GM12878 (cell line): ENCODE data around the gene GAS2. TPM values are rescaled to one million over a fixed set of nuclear protein-coding genes. Genes with fewer than 3 reads are reported as not detected.

ENCODE experiments used
- ATAC-seq: fragments of 200-7000 bp; cut with Tn5 transposase; 3 replicates; pipeline ENCODE4 v1.9.1; 2020; ENCODE audit warnings: mild to moderate bottlenecking, moderate library complexity
- BruUV-seq: library from RNA; stranded (reverse); fragments of 400-500 nt; replicated peaks from 2 replicates; lab custom pipeline; 2021; lab: Mats Ljungman, UMichigan
- CTCF ChIA-PET: fragments of 300-600 bp; sonication (Branson Sonifier 250); formaldehyde crosslinking; extraction: SDS; loops from one replicate; lab custom pipeline; 2021; ENCODE audit warnings: inconsistent platforms; lab: Yijun Ruan, JAX
- POLR2A ChIA-PET: fragments of 350-600 bp; formaldehyde crosslinking; extraction: SDS; loops from one replicate; lab custom pipeline; 2021; ENCODE audit warnings: inconsistent platforms; lab: Charles Lee
- RAD21 ChIA-PET: fragments of 300-600 bp; sonication (Branson Sonifier 250); formaldehyde crosslinking; loops from one replicate; lab custom pipeline; 2023; ENCODE audit warnings: antibody characterized with exemption; ENCODE audit not compliant: unreplicated experiment; lab: Charles Lee
- SMC1A ChIA-PET: fragments of 300-600 bp; sonication (Branson Sonifier 250); formaldehyde crosslinking; loops from one replicate; lab custom pipeline; 2023; ENCODE audit not compliant: unreplicated experiment, uncharacterized antibody; lab: Charles Lee
- DNase-seq: peaks from one replicate; pipeline ENCODE4 v3.0.0-alpha.2; 2011; ENCODE audit warnings: low read depth, low spot score
- FAIRE-seq: peaks from 3 replicates; lab custom pipeline; 2011; peaks lifted over from hg19 to GRCh38; lab: Jason Lieb, UNC
- H2AFZ ChIP-seq: 2 replicates; pipeline ENCODE4 v1.6.0; 2011; ENCODE audit warnings: low read depth, low read length, control low read depth; ENCODE audit not compliant: control insufficient read depth
- H3K27ac ChIP-seq: 2 replicates; pipeline ENCODE4 v1.5.1; 2011; ENCODE audit warnings: control low read depth; ENCODE audit not compliant: control insufficient read depth, insufficient read depth
- H3K27me3 ChIP-seq, 2 experiments: replicated peaks in 1 of 2; 2 replicates each; pipeline versions ENCODE4 v1.6.0 to v1.6.1; 2011; ENCODE audit warnings: low read length in 1 of 2; ENCODE audit not compliant: control insufficient read depth in 2 of 2, insufficient read depth in 2 of 2
- H3K36me3 ChIP-seq, 2 experiments: 2 replicates each; pipeline ENCODE4 v1.5.1; 2011; ENCODE audit warnings: low read length in 1 of 2; ENCODE audit not compliant: control insufficient read depth in 2 of 2, insufficient read depth in 2 of 2
- H3K4me1 ChIP-seq: 2 replicates; pipeline ENCODE4 v1.6.1; 2011; ENCODE audit warnings: mild to moderate bottlenecking, low read length, moderate library complexity, mixed read lengths; ENCODE audit not compliant: control insufficient read depth, insufficient read depth
- H3K4me2 ChIP-seq: 2 replicates; pipeline ENCODE4 v1.6.0; 2011; ENCODE audit warnings: control low read depth; ENCODE audit not compliant: control insufficient read depth, insufficient read depth
- H3K4me3 ChIP-seq: fragments of 200-600 bp; sonication (generic); 2 replicates; pipeline ENCODE4 v1.5.1; 2016
- H3K79me2 ChIP-seq: 2 replicates; pipeline ENCODE4 v1.6.0; 2011; ENCODE audit warnings: low read length; ENCODE audit not compliant: control insufficient read depth, insufficient read depth
- H3K9ac ChIP-seq: 2 replicates; pipeline ENCODE4 v1.8.0; 2011; ENCODE audit warnings: low read length, control low read depth, mixed read lengths; ENCODE audit not compliant: control insufficient read depth, insufficient read depth
- H3K9me3 ChIP-seq: replicated peaks from 3 replicates; pipeline ENCODE4 v1.5.1; 2011; ENCODE audit warnings: mild to moderate bottlenecking, low read length; ENCODE audit not compliant: control insufficient read depth, insufficient read depth
- H4K20me1 ChIP-seq: 2 replicates; pipeline ENCODE4 v1.6.0; 2011; ENCODE audit not compliant: control insufficient read depth, insufficient read depth
- BMI1 ChIP-seq: fragments of 450-650 bp; IDR thresholded peaks from 2 replicates; pipeline ENCODE4 v1.6.1; 2016; ENCODE audit warnings: mild to moderate bottlenecking, moderate library complexity, borderline replicate concordance
- FOS ChIP-seq: IDR thresholded peaks from 3 replicates; pipeline ENCODE4 v1.6.1; 2011; ENCODE audit warnings: borderline replicate concordance; ENCODE audit not compliant: insufficient read length; ENCODE audit errors: extremely low read depth
- HDGF ChIP-seq: fragments of 450-650 bp; IDR thresholded peaks from 2 replicates; pipeline ENCODE4 v1.6.1; 2016; ENCODE audit warnings: antibody characterized with exemption
- IKZF2 ChIP-seq, 2 experiments: fragments of 450-650 bp; IDR thresholded peaks; 2 replicates each; pipeline ENCODE4 v1.6.1; 2017; ENCODE audit warnings: mild to moderate bottlenecking in 2 of 2, moderate library complexity in 2 of 2
- RBBP5 ChIP-seq: fragments of 200-600 bp; sonication (generic); conservative IDR thresholded peaks from 2 replicates; pipeline ENCODE4 v1.6.1; 2016
- RELB ChIP-seq: fragments of 450-650 bp; IDR thresholded peaks from 2 replicates; pipeline ENCODE4 v1.6.1; 2017; ENCODE audit warnings: low read depth, mild to moderate bottlenecking, moderate library complexity
- SKIL ChIP-seq: fragments of 450-650 bp; IDR thresholded peaks from 2 replicates; pipeline ENCODE4 v1.6.1; 2017; ENCODE audit warnings: mild to moderate bottlenecking, low read depth, inconsistent platforms; ENCODE audit not compliant: poor library complexity, severe bottlenecking
- SP1 ChIP-seq: IDR thresholded peaks from one replicate; pipeline ENCODE4 v1.6.1; 2011; ENCODE audit warnings: low read depth, low read length
- SPI1 ChIP-seq: IDR thresholded peaks from 2 replicates; pipeline ENCODE4 v1.6.1; 2011; ENCODE audit warnings: low read depth, mild to moderate bottlenecking, low read length, moderate library complexity, borderline replicate concordance; ENCODE audit not compliant: insufficient read depth
- STAT1 ChIP-seq: fragments of 450-650 bp; conservative IDR thresholded peaks from 2 replicates; pipeline ENCODE4 v1.6.1; 2014; ENCODE audit warnings: antibody characterized with exemption, mild to moderate bottlenecking
- ZNF207 ChIP-seq: fragments of 450-650 bp; IDR thresholded peaks from 2 replicates; pipeline ENCODE4 v1.6.1; 2014; ENCODE audit warnings: antibody characterized with exemption, mild to moderate bottlenecking, borderline replicate concordance
- ZNF24 ChIP-seq: fragments of 450-650 bp; IDR thresholded peaks from 2 replicates; pipeline ENCODE4 v1.6.1; 2017; ENCODE audit warnings: antibody characterized with exemption, mild to moderate bottlenecking
- WGBS: methylation state at CpG from one replicate; pipeline ENCODE4 v1.1.6; 2016; ENCODE audit warnings: low lambda C conversion rate; ENCODE audit not compliant: insufficient replicate concordance, insufficient coverage; ENCODE audit errors: missing lambda C conversion rate; 5-methylcytosine and 5-hydroxymethylcytosine counted together
- in situ Hi-C: fragments of 300-500 bp; cut with MboI; formaldehyde crosslinking; loops from 9 replicates; pipeline ENCODE4 v1.14.3; 2018; ENCODE audit warnings: mixed read lengths
- intact Hi-C: fragments of 100-400 bp; cut with micrococcal nuclease; formaldehyde crosslinking; loops from one replicate; pipeline ENCODE4 v1.14.2; 2022; ENCODE audit not compliant: unreplicated experiment
- polyA plus RNA-seq, 11 experiments: library from polyadenylated mRNA; depleted of rRNA in 4 of 11; unstranded in 6 of 11; stranded (reverse) in 5 of 11; fragments of >200 nt; fragmentation: Nextera tagmentation in 4 of 11; fragmentation: Illumina TruSeq in 1 of 11; extraction: Ambion mirVana in 4 of 11; extraction: Trizol in 1 of 11; gene quantifications; 1 replicate in 1 of 11; 2 replicates in 10 of 11; pipeline versions ENCODE4 v1.2.1 to v1.2.3, GENCODE V29; 2011 to 2016; ENCODE audit warnings: inconsistent platforms in 2 of 11, missing spikeins in 2 of 11, low read depth in 1 of 11
- total RNA-seq, 4 experiments: library from RNA; depleted of rRNA in 3 of 4; stranded (reverse); fragments of >200 nt in 3 of 4; fragmentation: Illumina TruSeq in 1 of 4; extraction: Trizol in 1 of 4; gene quantifications; 2 replicates each; pipeline versions ENCODE4 v1.2.1 to v1.2.3, GENCODE V29; 2013 to 2021
- TF ChIP-seq, protein P1 (sequence below): IDR thresholded peaks from 2 replicates; pipeline ENCODE4 v1.6.1; 2012; ENCODE audit warnings: improper control_type of control experiment, low read depth, low read length; ENCODE audit not compliant: insufficient replicate concordance

The GAS2 gene
- total and polyA plus RNA-seq, 10 of the 15 experiments (the other 5 are each of a cell fraction or from before 2014, with no cell fraction given), result 16.4 to 81.4 (median 26.2) TPM

DNA sequence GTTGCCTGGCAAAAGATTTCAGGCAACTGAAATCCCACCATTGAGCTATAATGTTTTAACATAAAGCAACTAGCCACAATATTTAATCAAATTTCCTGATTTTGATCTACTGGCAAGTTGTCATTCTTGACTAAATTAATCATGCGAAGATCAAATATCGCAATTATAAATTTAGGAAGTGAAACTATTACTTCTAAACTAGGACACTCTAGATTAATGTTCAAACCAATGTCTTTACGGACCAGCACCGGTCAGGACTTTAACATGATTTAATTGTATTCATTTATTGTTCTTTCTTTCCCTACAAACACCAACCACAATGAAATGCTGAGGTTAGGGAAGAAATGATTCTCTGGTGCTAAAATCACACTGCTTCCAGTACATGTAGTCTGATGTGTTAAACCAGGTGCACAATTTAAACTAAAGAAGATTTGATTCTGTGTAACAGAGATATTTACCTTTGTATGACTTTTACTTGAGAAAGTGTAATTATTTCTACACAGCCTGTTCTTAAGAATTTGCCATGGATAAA, 14.9 kb downstream of the GAS2 start (continued):
- TF ChIP-seq SKIL (peak; percentile 39), ZNF207 (no peak), ZNF24 (peak; percentile 97), STAT1 (no peak), SP1 (no peak), FOS (no peak), BMI1 (peak; percentile 67; the same call in 1 of the 2 replicates)
- TF ChIP-seq, all 136 proteins: peak for 17

- intact Hi-C loops (no loop called here), in situ Hi-C loops (no loop called here)
- H3K79me2 ChIP-seq, result no peaks in the 10 kb centered on the region
- RAD21 ChIA-PET, result interaction anchor here (0.6 to 1.8 kb wide), 3 partner anchors 8 to 97 kb away, joined by 3 to 6 read pairs (median 3); no protein-coding TSS in a partner anchor
- DNase-seq, result no peak
- no peak overlapping the region for H3K4me3 ChIP-seq
- H3K9ac ChIP-seq, result no peak overlapping the region
- no peaks in the 10 kb centered on the region for H3K36me3 ChIP-seq
- SMC1A ChIA-PET, result interaction anchor here (0.8 to 8.4 kb wide), 5 partner anchors 6 to 103 kb away, joined by 3 to 87 read pairs (median 4); partner anchors contain the start of gene GAS2
- no peaks in the 10 kb centered on the region for H3K4me1 ChIP-seq
- no peaks in the 10 kb centered on the region for H3K27me3 ChIP-seq
- no peak for FAIRE-seq
- H2AFZ ChIP-seq, result no peak overlapping the region
- no peak overlapping the region for H3K27ac ChIP-seq
- no peaks in the 10 kb centered on the region for H4K20me1 ChIP-seq
- no peaks in the 10 kb centered on the region for H3K9me3 ChIP-seq
- no peak overlapping the region for H3K4me2 ChIP-seq
- no TSS peak for BruUV-seq
- CTCF ChIA-PET, result interaction anchor here (0.7 to 2.8 kb wide), 6 partner anchors 9 to 104 kb away, joined by 3 to 9 read pairs (median 4); no protein-coding TSS in a partner anchor
- POLR2A ChIA-PET, result interaction anchor here (1.0 to 1.6 kb wide), 3 partner anchors 15 to 28 kb away, joined by 3 to 4 read pairs (median 4); no protein-coding TSS in a partner anchor
- 93% methylated on average over 2 of the region's 2 CpGs for WGBS
- no peak for ATAC-seq
- TF ChIP-seq, protein P1, sequence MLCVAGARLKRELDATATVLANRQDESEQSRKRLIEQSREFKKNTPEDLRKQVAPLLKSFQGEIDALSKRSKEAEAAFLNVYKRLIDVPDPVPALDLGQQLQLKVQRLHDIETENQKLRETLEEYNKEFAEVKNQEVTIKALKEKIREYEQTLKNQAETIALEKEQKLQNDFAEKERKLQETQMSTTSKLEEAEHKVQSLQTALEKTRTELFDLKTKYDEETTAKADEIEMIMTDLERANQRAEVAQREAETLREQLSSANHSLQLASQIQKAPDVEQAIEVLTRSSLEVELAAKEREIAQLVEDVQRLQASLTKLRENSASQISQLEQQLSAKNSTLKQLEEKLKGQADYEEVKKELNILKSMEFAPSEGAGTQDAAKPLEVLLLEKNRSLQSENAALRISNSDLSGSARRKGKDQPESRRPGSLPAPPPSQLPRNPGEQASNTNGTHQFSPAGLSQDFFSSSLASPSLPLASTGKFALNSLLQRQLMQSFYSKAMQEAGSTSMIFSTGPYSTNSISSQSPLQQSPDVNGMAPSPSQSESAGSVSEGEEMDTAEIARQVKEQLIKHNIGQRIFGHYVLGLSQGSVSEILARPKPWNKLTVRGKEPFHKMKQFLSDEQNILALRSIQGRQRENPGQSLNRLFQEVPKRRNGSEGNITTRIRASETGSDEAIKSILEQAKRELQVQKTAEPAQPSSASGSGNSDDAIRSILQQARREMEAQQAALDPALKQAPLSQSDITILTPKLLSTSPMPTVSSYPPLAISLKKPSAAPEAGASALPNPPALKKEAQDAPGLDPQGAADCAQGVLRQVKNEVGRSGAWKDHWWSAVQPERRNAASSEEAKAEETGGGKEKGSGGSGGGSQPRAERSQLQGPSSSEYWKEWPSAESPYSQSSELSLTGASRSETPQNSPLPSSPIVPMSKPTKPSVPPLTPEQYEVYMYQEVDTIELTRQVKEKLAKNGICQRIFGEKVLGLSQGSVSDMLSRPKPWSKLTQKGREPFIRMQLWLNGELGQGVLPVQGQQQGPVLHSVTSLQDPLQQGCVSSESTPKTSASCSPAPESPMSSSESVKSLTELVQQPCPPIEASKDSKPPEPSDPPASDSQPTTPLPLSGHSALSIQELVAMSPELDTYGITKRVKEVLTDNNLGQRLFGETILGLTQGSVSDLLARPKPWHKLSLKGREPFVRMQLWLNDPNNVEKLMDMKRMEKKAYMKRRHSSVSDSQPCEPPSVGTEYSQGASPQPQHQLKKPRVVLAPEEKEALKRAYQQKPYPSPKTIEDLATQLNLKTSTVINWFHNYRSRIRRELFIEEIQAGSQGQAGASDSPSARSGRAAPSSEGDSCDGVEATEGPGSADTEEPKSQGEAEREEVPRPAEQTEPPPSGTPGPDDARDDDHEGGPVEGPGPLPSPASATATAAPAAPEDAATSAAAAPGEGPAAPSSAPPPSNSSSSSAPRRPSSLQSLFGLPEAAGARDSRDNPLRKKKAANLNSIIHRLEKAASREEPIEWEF, result no peak
- TF ChIP-seq ZNF24 (no peak), IKZF2 (IDR thresholded peaks at IDR 0.05) (no peak), RELB (no peak), SP1 (no peak), SPI1 (no peak), HDGF (no peak), RBBP5 (no peak)
Observed at GRCh38 chr11:22684082-22684481, 17.7 kb downstream of the GAS2 start.
